ENCODE data around the gene SIGLEC9.
"Not testable (repeated sequence)": the region's sequence is repeated elsewhere in the genome, so short reads cannot be mapped to it uniquely, and the experiment has no call there.

SIGLEC9 gene

DNA sequence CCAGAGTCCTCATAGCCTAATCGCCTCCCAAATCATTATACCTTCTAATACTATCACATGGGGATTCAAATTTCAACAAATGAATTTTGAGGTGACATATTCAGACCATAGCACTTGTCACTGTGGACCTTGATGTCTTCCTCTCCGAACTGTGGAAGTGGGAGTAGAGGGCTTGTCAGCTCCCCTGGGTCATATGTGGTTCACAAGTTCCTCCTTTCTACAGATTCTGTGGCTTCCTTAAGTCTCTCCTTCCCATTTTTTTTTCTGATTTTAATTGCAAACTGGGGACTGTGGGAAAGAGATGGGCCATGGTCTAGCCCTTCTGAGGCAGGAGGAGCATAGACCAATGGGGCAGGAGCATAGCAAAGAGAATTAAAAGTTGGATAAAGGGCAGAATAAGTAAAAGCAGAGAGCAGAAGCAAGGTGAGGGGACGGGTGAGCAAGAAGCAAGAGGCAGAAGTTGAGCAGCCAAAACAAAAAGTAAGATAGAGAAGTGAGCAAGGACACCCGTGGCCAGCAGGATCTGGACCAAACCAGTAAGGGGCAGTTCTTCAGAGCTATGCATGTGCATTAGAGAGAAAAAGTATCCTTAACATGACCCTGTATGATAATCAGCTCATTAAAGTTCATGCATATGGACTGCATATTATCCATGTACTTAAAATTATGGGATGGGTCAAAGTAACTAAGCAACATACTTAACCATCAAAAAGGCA, 14.8 kb downstream of the SIGLEC9 start:
- H3K4me3 ChIP-seq (ENCODE audit: low read depth, low read length), result no peak overlapping the region
- no peak for DNase-seq (ENCODE audit: low read depth)
- in situ Hi-C loops (cut with HindIII; ENCODE audit: low sequenced_read_pairs), result no loop called here
- TF ChIP-seq CTCF (IDR thresholded peaks at IDR 0.05; ENCODE audit: low read depth, low read length, missing control alignments), result no peak

DNA sequence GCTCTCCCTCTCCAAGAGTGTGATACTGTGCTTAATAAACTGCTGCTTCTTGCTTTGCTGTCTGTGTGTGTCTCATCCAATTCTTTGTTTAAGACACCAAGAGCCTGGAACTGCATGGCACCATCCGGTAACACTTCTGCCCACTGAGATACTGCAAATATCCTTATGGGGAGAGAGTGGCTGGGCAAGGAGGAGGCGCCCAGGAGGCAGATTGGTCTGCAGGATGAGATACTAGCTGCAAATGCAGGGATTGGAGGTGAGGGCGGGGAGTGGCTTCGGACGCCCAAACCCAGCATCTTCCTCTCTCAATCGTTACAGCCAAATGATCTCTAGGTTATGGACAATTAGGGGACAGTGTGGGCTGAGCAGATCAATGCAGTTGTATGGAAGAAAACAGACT, 15.7 kb downstream of the SIGLEC9 start:
- H3K4me3 ChIP-seq (ENCODE audit: low read depth, low read length), result no peak overlapping the region
- in situ Hi-C loops (cut with HindIII; ENCODE audit: low sequenced_read_pairs), result no loop called here
- TF ChIP-seq CTCF (IDR thresholded peaks at IDR 0.05; ENCODE audit: low read depth, low read length, missing control alignments), result no peak
- DNase-seq (ENCODE audit: low read depth), result no peak

DNA sequence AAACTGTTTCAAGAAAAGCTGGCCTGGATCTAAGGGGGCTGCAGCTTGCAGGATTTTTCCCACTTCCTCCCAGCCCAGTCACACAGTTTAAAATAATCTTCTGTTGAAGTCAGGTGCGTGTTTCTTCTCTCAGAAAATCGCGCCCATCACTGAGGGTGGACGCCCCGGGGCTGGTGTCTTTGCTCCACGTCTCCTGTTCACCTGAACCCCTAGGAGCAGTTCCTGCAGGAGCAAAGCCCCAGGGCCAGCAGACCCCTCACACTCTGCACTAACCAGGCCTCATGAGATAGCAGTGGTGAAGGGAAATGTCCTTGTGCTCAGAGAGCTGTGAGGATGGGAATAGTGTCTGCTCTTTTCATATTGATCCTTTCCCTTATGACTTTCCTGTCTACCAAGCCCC, 16.5 kb downstream of the SIGLEC9 start:
- no peak for TF ChIP-seq CTCF (IDR thresholded peaks at IDR 0.05; ENCODE audit: low read depth, low read length, missing control alignments)
- DNase-seq (ENCODE audit: low read depth), result no peak
- no peak overlapping the region for H3K4me3 ChIP-seq (ENCODE audit: low read depth, low read length)
- in situ Hi-C loops (cut with HindIII; ENCODE audit: low sequenced_read_pairs), result no loop called here

DNA sequence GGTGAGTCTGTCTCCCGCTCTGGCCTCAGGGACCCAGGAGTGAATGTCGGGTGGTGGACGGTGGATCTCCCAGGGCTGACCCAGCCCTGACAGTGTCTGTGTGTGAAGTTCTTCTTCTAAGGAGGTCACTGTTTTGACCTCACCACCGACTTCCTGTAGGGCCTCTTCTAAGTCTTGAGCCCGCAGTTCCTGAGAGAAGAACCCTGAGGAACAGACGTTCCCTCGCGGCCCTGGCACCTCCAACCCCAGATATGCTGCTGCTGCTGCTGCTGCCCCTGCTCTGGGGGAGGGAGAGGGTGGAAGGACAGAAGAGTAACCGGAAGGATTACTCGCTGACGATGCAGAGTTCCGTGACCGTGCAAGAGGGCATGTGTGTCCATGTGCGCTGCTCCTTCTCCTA, 17.4 kb downstream of the SIGLEC9 start, which contains the start of gene SIGLEC7:
Gene SIGLEC7 (plus strand): TSS at position 183 of the 400 bp plus-strand sequence. CDS start 69 bp downstream, at position 252.
- TF ChIP-seq CTCF (IDR thresholded peaks at IDR 0.05; ENCODE audit: low read depth, low read length, missing control alignments), result no peak
- no peak within 1 kb of the TSS for H3K4me3 ChIP-seq (ENCODE audit: low read depth, low read length)
- in situ Hi-C loops (cut with HindIII; ENCODE audit: low sequenced_read_pairs), result no loop called here
- no peak for DNase-seq (ENCODE audit: low read depth)

DNA sequence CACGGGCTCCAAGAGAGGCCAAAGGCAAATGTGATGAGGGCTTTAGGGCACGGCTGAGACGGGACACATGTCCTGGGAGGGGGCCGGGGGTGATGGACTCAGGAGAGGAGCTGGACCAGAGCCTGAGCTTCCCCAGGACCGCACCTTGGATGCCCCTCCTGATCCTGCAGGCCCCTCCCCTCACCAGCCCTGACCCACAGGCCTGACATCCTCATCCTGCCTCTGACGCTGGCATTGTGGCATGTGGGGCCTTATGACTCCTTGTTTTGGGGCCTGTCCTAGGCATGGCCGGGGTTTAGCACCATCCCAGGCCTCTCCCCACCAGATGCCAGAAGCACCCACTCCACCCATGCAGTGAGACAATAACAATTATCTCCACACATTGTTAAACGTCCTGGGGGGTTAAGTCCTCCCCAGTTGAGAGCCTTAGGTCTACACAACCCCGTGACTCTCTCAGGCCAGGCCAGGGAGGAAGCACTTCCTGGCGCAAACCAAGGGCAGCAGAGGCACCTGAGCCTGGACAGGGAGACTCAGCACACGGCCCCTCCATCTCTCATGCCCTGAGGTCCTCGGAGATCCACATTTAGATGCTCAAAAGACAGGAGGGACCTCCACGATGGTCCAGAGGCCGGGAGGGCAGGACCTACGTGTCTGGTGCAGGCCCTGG, 18.2 kb downstream of the SIGLEC9 start:
- in situ Hi-C loops (cut with HindIII; ENCODE audit: low sequenced_read_pairs); DNase-seq (ENCODE audit: low read depth); H3K4me3 ChIP-seq (ENCODE audit: low read depth, low read length): not testable (repeated sequence)

- no peak for TF ChIP-seq CTCF (IDR thresholded peaks at IDR 0.05; ENCODE audit: low read depth, low read length, missing control alignments)
- in situ Hi-C loops (cut with HindIII; ENCODE audit: low sequenced_read_pairs), result no loop called here
- H3K4me3 ChIP-seq (ENCODE audit: low read depth, low read length), result no peak overlapping the region
- DNase-seq (ENCODE audit: low read depth), result no peak
Observed at GRCh38 chr19:51143486-51143885, 18.8 kb downstream of the SIGLEC9 start.

- no peak for DNase-seq (ENCODE audit: low read depth)
- H3K4me3 ChIP-seq (ENCODE audit: low read depth, low read length), result no peak overlapping the region
- no peak for TF ChIP-seq CTCF (IDR thresholded peaks at IDR 0.05; ENCODE audit: low read depth, low read length, missing control alignments)
- in situ Hi-C loops (cut with HindIII; ENCODE audit: low sequenced_read_pairs), result no loop called here
Observed at GRCh38 chr19:51144482-51145045, 19.9 kb downstream of the SIGLEC9 start.

Measured in astrocyte of the cerebellum (primary cell).